GM12801 (cell line): Measurements from ENCODE around the gene CNOT2.

Source experiments
- TF ChIP-seq, protein P1 (sequence below): IDR thresholded peaks from one replicate; pipeline ENCODE4 v1.5.1; 2011; ENCODE audit warnings: control low read depth; ENCODE audit not compliant: insufficient read length; ENCODE audit errors: extremely low read depth

The CNOT2 gene

DNA sequence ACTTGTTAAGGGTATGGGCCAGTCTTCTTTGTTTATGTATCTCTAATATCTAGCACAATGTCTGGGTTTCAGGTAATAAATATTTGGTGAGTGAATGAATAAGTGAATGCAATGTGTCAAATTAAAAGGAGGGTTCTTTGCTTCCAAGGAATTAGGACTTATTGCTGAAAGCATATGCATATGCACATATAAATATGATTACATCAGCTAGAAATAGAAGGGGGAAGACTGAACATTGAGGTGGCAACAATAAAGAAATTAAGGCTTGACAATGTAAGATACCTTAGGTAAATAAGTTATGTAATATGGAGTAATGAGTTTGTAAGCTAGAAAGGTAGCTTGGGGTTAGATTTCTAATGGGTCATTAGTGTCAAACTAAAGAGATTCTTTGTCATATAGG is 160.6 kb downstream of the CNOT2 start:
- TF ChIP-seq, protein P1, sequence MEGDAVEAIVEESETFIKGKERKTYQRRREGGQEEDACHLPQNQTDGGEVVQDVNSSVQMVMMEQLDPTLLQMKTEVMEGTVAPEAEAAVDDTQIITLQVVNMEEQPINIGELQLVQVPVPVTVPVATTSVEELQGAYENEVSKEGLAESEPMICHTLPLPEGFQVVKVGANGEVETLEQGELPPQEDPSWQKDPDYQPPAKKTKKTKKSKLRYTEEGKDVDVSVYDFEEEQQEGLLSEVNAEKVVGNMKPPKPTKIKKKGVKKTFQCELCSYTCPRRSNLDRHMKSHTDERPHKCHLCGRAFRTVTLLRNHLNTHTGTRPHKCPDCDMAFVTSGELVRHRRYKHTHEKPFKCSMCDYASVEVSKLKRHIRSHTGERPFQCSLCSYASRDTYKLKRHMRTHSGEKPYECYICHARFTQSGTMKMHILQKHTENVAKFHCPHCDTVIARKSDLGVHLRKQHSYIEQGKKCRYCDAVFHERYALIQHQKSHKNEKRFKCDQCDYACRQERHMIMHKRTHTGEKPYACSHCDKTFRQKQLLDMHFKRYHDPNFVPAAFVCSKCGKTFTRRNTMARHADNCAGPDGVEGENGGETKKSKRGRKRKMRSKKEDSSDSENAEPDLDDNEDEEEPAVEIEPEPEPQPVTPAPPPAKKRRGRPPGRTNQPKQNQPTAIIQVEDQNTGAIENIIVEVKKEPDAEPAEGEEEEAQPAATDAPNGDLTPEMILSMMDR: no peak
